Heart left ventricle (tissue), 13 donors: Measurements from ENCODE around the gene MRPS23.

Experiments
- POLR2A ChIP-seq, 2 donors: fragments of 450-650 bp; IDR thresholded peaks; one replicate each; pipeline ENCODE4 v1.6.1; 2017; ENCODE audit warnings: antibody characterized with exemption in 2 of 2, mild to moderate bottlenecking in 2 of 2, moderate library complexity in 2 of 2
- TF ChIP-seq, protein P1 (sequence below), 12 donors: fragments of 200-600 bp; sonication (generic) in 4 of 12; IDR thresholded peaks; one replicate each; pipeline versions ENCODE4 v1.5.0 to v1.8.0; 2018 to 2022; ENCODE audit warnings: antibody characterized with exemption in 12 of 12, mild to moderate bottlenecking in 5 of 12
- donor health status: ischemic (EF 13 %, LVEDD 7.1; RV severe dilation, severe dysfunction).
- donor health status: DM: no; HTN: yes; CAD: no.
- donor health status: DM: no; HTN: no; CAD: no.
- donor health status: ischemic (EF 25% LVEDD 6.9; RV normal size, moderate dysfunction).
- donor health status: ischemic (EF 25% LVEDD 5.7; RV mildly dilated, moderate dysfunction).
- donor health status: ischemic (EF 35%, LVEDD 5.7; RV mildly dilated, moderate dysfunction).
- donor health status: nonischemic (EF 11% LVEDD 7.7; RV severe dilation, severe dysfunction).
- donor health status: DM: yes; HTN: yes; CAD: no.
- donor health status: PGD.
- donor health status: ischemic (EF 29% LVEDD 5.4; RV normal size, mild dysfunction).
- donor health status: nonischemic (EF 23%, LVEDD 6.1; RV moderate dilation, normal function).

DNA sequence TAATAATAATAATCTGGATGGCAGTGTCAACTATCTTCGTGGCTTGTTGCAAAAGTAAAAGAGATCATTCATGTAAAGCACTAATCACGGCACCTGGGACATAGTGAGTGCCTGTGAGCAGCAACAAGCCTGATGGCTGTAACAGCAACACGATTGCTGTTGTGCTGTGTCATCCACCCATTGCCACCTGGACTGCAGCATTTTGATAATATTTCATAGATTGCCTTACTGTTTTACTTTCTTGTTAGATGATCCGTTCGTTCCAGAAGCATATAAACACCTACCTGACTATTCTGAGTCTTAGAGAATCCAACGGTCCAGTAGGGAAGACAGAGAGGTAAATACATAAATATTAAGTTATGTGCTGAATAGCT lies 3.1 kb upstream of the MRPS23 start:
- TF ChIP-seq, protein P1, sequence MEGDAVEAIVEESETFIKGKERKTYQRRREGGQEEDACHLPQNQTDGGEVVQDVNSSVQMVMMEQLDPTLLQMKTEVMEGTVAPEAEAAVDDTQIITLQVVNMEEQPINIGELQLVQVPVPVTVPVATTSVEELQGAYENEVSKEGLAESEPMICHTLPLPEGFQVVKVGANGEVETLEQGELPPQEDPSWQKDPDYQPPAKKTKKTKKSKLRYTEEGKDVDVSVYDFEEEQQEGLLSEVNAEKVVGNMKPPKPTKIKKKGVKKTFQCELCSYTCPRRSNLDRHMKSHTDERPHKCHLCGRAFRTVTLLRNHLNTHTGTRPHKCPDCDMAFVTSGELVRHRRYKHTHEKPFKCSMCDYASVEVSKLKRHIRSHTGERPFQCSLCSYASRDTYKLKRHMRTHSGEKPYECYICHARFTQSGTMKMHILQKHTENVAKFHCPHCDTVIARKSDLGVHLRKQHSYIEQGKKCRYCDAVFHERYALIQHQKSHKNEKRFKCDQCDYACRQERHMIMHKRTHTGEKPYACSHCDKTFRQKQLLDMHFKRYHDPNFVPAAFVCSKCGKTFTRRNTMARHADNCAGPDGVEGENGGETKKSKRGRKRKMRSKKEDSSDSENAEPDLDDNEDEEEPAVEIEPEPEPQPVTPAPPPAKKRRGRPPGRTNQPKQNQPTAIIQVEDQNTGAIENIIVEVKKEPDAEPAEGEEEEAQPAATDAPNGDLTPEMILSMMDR (IDR thresholded peaks at IDR 0.05) = no peak
- TF ChIP-seq POLR2A (IDR thresholded peaks at IDR 0.05) = no peak
